WTC11 (cell line): ENCODE data around the gene ADGB. TPM values are rescaled to one million over a fixed set of nuclear protein-coding genes. Genes with fewer than 3 reads are reported as not detected.

Experiments
- ATAC-seq: fragments of 200-7000 bp; cut with Tn5 transposase; 2 replicates; pipeline ENCODE4 v1.10.0; 2021; ENCODE audit warnings: mild to moderate bottlenecking, moderate library complexity
- CTCF ChIA-PET: fragments of 300-600 bp; sonication (Branson Sonifier 250); formaldehyde crosslinking; loops from one replicate; lab custom pipeline; 2021; ENCODE audit warnings: antibody characterized with exemption; lab: Charles Lee
- POLR2A ChIA-PET: fragments of 350-600 bp; sonication (Branson Sonifier 250); formaldehyde crosslinking; loops from one replicate; lab custom pipeline; 2021; ENCODE audit warnings: antibody characterized with exemption; lab: Charles Lee
- DNase-seq: peaks from one replicate; pipeline ENCODE4 v3.0.0; 2021; ENCODE audit warnings: low spot score
- H3K27ac Mint-ChIP-seq: 2 replicates; pipeline ENCODE4 v1.8.0; 2021; ENCODE audit warnings: mixed read lengths
- H3K27me3 Mint-ChIP-seq: 2 replicates; pipeline ENCODE4 v1.8.0; 2021; ENCODE audit warnings: low read depth, mild to moderate bottlenecking, moderate library complexity, mixed read lengths
- H3K36me3 Mint-ChIP-seq: 2 replicates; pipeline ENCODE4 v1.8.0; 2021; ENCODE audit warnings: mixed read lengths
- H3K4me1 Mint-ChIP-seq: 2 replicates; pipeline ENCODE4 v1.8.0; 2022; ENCODE audit warnings: mixed read lengths
- H3K4me3 Mint-ChIP-seq: 2 replicates; pipeline ENCODE4 v1.8.0; 2021; ENCODE audit warnings: mild to moderate bottlenecking, moderate library complexity, mixed read lengths
- H3K9me3 Mint-ChIP-seq: 2 replicates; pipeline ENCODE4 v1.8.0; 2021; ENCODE audit warnings: mixed read lengths
- ARID4B ChIP-seq: sonication (generic); formaldehyde crosslinking; IDR thresholded peaks from 2 replicates; pipeline ENCODE4 v1.8.0; 2023; ENCODE audit warnings: missing genetic modification reagents, mild to moderate bottlenecking, borderline replicate concordance
- E2F4 ChIP-seq: sonication (generic); formaldehyde crosslinking; IDR thresholded peaks from 2 replicates; pipeline ENCODE4 v1.8.1; 2022; ENCODE audit warnings: low read depth, mild to moderate bottlenecking, moderate library complexity, missing genetic modification reagents, borderline replicate concordance
- GABPB1 ChIP-seq: sonication (generic); formaldehyde crosslinking; IDR thresholded peaks from 2 replicates; pipeline ENCODE4 v1.8.1; 2023; ENCODE audit warnings: mild to moderate bottlenecking, missing genetic modification reagents
- JAZF1 ChIP-seq: fragments of 250-450 bp; sonication (Bioruptor Pico); IDR thresholded peaks from 2 replicates; pipeline ENCODE4 v1.9.0; 2021; ENCODE audit warnings: moderate library complexity, mild to moderate bottlenecking, inconsistent platforms
- MXD4 ChIP-seq: fragments of 250-450 bp; sonication (Bioruptor Pico); IDR thresholded peaks from 2 replicates; pipeline ENCODE4 v1.8.0; 2021; ENCODE audit warnings: mild to moderate bottlenecking, moderate library complexity, borderline replicate concordance
- NFYB ChIP-seq: sonication (generic); formaldehyde crosslinking; conservative IDR thresholded peaks from 2 replicates; pipeline ENCODE4 v1.8.0; 2022; ENCODE audit warnings: low read depth, missing genetic modification reagents
- ZBTB21 ChIP-seq: sonication (generic); formaldehyde crosslinking; IDR thresholded peaks from 2 replicates; pipeline ENCODE4 v1.8.1; 2023; ENCODE audit warnings: mild to moderate bottlenecking, missing genetic modification reagents, borderline replicate concordance
- ZNF219 ChIP-seq: sonication (generic); formaldehyde crosslinking; IDR thresholded peaks from 2 replicates; pipeline ENCODE4 v1.8.0; 2023; ENCODE audit warnings: missing genetic modification reagents, mild to moderate bottlenecking, borderline replicate concordance
- ZNF423 ChIP-seq: fragments of 250-450 bp; sonication (Bioruptor Pico); IDR thresholded peaks from 2 replicates; pipeline ENCODE4 v2.1.2; 2022; ENCODE audit warnings: mild to moderate bottlenecking, moderate library complexity
- total RNA-seq: library from RNA; stranded (reverse); gene quantifications from 3 replicates; pipeline ENCODE4 v1.2.3, GENCODE V29; 2021
- TF ChIP-seq, protein P1 (sequence below): fragments of 250-450 bp; sonication (Bioruptor Pico); IDR thresholded peaks from 2 replicates; pipeline ENCODE4 v1.8.0; 2021; ENCODE audit warnings: mild to moderate bottlenecking
- TF ChIP-seq, protein P2 (sequence below): fragments of 250-450 bp; sonication (Bioruptor Pico); conservative IDR thresholded peaks from 2 replicates; pipeline ENCODE4 v1.9.0; 2021; ENCODE audit warnings: mild to moderate bottlenecking
- TF ChIP-seq, protein P3 (sequence below): sonication (generic); formaldehyde crosslinking; conservative IDR thresholded peaks from 2 replicates; pipeline ENCODE4 v1.8.1; 2022; ENCODE audit warnings: mild to moderate bottlenecking, missing genetic modification reagents
- TF ChIP-seq, protein P4 (sequence below): sonication (generic); formaldehyde crosslinking; IDR thresholded peaks from 2 replicates; pipeline ENCODE4 v1.8.1; 2023; ENCODE audit warnings: mild to moderate bottlenecking, missing genetic modification reagents, borderline replicate concordance
- TF ChIP-seq, protein P5 (sequence below): fragments of 200-600 bp; IDR thresholded peaks from 2 replicates; pipeline ENCODE4 v1.8.0; 2022; ENCODE audit warnings: antibody characterized with exemption
- TF ChIP-seq, protein P6 (sequence below): fragments of 250-450 bp; sonication (Bioruptor Pico); IDR thresholded peaks from 2 replicates; pipeline ENCODE4 v1.9.0; 2021; ENCODE audit warnings: mild to moderate bottlenecking

ADGB gene
- total RNA-seq, 1 experiment from 2014 or later: not detected

DNA sequence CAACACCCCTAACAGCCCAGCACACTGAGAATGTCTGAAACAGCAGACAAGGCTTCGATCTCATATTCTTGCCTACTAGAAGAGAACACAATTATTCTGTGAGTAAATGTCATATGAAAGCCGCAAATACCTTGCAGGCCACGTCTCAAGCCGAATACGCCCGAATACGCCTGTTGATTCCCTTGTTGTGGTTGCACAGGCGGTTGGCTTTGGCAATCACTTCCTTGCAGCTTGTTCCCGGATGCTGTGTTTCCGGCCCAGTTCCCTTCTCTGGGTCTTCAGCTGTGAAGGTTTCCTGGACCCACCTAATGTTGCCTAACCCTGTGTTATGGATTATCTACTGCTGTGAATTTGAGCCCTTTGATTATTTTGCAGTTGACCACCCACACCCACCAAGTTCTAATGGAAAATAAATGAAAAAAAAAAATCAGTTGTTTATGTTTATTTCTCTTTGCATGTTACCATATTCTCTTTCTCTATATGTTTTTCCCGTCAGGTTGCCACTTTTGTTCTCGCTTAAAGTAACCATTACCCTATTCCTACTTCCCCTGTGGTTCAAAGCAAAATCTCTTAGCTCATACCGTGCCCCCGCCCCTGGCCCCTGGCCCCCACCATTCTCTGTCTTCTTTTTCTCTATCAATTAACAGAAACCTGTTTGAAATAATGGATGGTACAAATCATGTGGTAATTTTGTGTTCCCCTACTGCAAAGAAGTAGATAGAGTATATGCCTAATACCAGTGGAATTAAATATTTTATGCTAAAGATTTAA lies 172.4 kb downstream of the ADGB start (continued):
- no peak for TF ChIP-seq ARID4B (CRISPR knock-in tag)
- TF ChIP-seq, protein P1, sequence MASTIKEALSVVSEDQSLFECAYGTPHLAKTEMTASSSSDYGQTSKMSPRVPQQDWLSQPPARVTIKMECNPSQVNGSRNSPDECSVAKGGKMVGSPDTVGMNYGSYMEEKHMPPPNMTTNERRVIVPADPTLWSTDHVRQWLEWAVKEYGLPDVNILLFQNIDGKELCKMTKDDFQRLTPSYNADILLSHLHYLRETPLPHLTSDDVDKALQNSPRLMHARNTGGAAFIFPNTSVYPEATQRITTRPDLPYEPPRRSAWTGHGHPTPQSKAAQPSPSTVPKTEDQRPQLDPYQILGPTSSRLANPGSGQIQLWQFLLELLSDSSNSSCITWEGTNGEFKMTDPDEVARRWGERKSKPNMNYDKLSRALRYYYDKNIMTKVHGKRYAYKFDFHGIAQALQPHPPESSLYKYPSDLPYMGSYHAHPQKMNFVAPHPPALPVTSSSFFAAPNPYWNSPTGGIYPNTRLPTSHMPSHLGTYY (CRISPR knock-in tag): no peak
- TF ChIP-seq E2F4: no peak

- Mint-ChIP-seq H3K27ac (no peak overlapping the region), H3K27me3 (no peaks in the 10 kb centered on the region), H3K4me3 (no peak overlapping the region), H3K4me1 (peaks cover 4% of the 10 kb centered on the region), H3K9me3 (no peaks in the 10 kb centered on the region), H3K36me3 (no peaks in the 10 kb centered on the region)
- DNase-seq (no peak), ATAC-seq (peak; percentile 41; the same call in 1 of the 2 replicates)
- TF ChIP-seq ZNF423 (CRISPR knock-in tag) (no peak), ZBTB21 (no peak), ZNF219 (CRISPR knock-in tag) (no peak), GABPB1 (no peak), JAZF1 (no peak), MXD4 (no peak), NFYB (CRISPR knock-in tag) (no peak)
- TF ChIP-seq, protein P2, sequence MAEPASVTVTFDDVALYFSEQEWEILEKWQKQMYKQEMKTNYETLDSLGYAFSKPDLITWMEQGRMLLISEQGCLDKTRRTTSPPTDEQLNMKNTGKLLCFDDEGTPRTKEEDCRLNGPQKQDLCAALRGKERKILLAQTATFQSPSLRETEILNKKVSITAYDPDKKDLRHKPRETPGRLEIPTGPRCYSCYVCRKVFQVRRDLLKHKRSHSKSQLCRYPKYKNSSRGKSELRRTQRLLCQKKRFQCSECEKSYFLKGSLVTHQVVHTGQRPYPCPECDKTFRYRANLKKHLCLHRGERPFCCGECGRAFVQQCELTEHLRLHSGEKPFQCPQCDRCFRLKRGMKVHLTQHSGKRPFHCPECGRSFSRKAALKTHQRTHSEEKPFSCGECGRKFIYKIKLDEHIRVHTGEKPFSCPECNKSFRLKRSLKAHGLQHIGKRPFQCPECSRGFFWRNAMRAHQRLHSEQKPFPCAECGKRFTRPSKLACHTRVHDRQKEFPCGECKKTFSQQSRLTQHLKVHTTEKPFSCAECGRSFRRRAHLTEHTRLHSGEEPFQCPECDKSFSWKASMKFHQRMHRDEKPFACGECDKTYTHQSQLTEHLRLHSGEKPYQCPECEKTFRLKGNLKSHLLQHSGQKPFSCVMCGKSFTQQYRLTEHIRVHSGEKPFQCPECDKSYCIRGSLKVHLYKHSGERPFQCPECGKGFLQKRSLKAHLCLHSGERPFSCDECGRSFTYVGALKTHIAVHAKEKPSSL (CRISPR knock-in tag): no peak
- TF ChIP-seq, protein P3, sequence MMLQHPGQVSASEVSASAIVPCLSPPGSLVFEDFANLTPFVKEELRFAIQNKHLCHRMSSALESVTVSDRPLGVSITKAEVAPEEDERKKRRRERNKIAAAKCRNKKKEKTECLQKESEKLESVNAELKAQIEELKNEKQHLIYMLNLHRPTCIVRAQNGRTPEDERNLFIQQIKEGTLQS: no peak
- TF ChIP-seq, protein P4, sequence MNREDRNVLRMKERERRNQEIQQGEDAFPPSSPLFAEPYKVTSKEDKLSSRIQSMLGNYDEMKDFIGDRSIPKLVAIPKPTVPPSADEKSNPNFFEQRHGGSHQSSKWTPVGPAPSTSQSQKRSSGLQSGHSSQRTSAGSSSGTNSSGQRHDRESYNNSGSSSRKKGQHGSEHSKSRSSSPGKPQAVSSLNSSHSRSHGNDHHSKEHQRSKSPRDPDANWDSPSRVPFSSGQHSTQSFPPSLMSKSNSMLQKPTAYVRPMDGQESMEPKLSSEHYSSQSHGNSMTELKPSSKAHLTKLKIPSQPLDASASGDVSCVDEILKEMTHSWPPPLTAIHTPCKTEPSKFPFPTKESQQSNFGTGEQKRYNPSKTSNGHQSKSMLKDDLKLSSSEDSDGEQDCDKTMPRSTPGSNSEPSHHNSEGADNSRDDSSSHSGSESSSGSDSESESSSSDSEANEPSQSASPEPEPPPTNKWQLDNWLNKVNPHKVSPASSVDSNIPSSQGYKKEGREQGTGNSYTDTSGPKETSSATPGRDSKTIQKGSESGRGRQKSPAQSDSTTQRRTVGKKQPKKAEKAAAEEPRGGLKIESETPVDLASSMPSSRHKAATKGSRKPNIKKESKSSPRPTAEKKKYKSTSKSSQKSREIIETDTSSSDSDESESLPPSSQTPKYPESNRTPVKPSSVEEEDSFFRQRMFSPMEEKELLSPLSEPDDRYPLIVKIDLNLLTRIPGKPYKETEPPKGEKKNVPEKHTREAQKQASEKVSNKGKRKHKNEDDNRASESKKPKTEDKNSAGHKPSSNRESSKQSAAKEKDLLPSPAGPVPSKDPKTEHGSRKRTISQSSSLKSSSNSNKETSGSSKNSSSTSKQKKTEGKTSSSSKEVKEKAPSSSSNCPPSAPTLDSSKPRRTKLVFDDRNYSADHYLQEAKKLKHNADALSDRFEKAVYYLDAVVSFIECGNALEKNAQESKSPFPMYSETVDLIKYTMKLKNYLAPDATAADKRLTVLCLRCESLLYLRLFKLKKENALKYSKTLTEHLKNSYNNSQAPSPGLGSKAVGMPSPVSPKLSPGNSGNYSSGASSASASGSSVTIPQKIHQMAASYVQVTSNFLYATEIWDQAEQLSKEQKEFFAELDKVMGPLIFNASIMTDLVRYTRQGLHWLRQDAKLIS: no peak
- TF ChIP-seq, protein P5, sequence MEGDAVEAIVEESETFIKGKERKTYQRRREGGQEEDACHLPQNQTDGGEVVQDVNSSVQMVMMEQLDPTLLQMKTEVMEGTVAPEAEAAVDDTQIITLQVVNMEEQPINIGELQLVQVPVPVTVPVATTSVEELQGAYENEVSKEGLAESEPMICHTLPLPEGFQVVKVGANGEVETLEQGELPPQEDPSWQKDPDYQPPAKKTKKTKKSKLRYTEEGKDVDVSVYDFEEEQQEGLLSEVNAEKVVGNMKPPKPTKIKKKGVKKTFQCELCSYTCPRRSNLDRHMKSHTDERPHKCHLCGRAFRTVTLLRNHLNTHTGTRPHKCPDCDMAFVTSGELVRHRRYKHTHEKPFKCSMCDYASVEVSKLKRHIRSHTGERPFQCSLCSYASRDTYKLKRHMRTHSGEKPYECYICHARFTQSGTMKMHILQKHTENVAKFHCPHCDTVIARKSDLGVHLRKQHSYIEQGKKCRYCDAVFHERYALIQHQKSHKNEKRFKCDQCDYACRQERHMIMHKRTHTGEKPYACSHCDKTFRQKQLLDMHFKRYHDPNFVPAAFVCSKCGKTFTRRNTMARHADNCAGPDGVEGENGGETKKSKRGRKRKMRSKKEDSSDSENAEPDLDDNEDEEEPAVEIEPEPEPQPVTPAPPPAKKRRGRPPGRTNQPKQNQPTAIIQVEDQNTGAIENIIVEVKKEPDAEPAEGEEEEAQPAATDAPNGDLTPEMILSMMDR: no peak
- TF ChIP-seq, protein P6, sequence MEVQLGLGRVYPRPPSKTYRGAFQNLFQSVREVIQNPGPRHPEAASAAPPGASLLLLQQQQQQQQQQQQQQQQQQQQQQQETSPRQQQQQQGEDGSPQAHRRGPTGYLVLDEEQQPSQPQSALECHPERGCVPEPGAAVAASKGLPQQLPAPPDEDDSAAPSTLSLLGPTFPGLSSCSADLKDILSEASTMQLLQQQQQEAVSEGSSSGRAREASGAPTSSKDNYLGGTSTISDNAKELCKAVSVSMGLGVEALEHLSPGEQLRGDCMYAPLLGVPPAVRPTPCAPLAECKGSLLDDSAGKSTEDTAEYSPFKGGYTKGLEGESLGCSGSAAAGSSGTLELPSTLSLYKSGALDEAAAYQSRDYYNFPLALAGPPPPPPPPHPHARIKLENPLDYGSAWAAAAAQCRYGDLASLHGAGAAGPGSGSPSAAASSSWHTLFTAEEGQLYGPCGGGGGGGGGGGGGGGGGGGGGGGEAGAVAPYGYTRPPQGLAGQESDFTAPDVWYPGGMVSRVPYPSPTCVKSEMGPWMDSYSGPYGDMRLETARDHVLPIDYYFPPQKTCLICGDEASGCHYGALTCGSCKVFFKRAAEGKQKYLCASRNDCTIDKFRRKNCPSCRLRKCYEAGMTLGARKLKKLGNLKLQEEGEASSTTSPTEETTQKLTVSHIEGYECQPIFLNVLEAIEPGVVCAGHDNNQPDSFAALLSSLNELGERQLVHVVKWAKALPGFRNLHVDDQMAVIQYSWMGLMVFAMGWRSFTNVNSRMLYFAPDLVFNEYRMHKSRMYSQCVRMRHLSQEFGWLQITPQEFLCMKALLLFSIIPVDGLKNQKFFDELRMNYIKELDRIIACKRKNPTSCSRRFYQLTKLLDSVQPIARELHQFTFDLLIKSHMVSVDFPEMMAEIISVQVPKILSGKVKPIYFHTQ (CRISPR knock-in tag): no peak
- ChIA-PET POLR2A (no interaction called here), CTCF (no interaction called here)
Measured at GRCh38 chr6:146775220-146775619, 176.4 kb downstream of the ADGB start.
